SK-N-SH treated with all-trans-retinoic acid at 6 μM for 48 hours (cell line): ENCODE results near the gene COG6.

ENCODE experiments used
- ATAC-seq: fragments of 200-7000 bp; cut with Tn5 transposase; 3 replicates; pipeline ENCODE4 v1.9.1; 2020; ENCODE audit warnings: mild to moderate bottlenecking, moderate library complexity
- BACH2 ChIP-seq: fragments of 250-450 bp; sonication (Bioruptor Pico); IDR thresholded peaks from 2 replicates; pipeline ENCODE4 v1.9.0; 2021; ENCODE audit warnings: mild to moderate bottlenecking, borderline replicate concordance
- CREB5 ChIP-seq: fragments of 250-450 bp; sonication (Bioruptor Pico); IDR thresholded peaks from 2 replicates; pipeline ENCODE4 v1.5.1; 2020; ENCODE audit warnings: low read depth, mild to moderate bottlenecking, moderate library complexity
- CSDC2 ChIP-seq: fragments of 250-450 bp; sonication (Bioruptor Pico); IDR thresholded peaks from 2 replicates; pipeline ENCODE4 v1.5.0; 2020; ENCODE audit warnings: mild to moderate bottlenecking, moderate library complexity
- CSRNP3 ChIP-seq: fragments of 250-450 bp; sonication (Bioruptor Pico); IDR thresholded peaks from 2 replicates; pipeline ENCODE4 v1.5.1; 2021; ENCODE audit warnings: mild to moderate bottlenecking, moderate library complexity
- ESRRG ChIP-seq: fragments of 250-450 bp; sonication (Bioruptor Pico); IDR thresholded peaks from 2 replicates; pipeline ENCODE4 v1.6.1; 2021; ENCODE audit warnings: mild to moderate bottlenecking
- GLIS3 ChIP-seq: fragments of 250-450 bp; sonication (Bioruptor Pico); IDR thresholded peaks from 2 replicates; pipeline ENCODE4 v1.5.0; 2020; ENCODE audit warnings: mild to moderate bottlenecking, moderate library complexity
- PATZ1 ChIP-seq: fragments of 250-450 bp; sonication (Bioruptor Pico); IDR thresholded peaks from 2 replicates; pipeline ENCODE4 v1.8.0; 2020; ENCODE audit warnings: mild to moderate bottlenecking, moderate library complexity, borderline replicate concordance
- POU6F1 ChIP-seq: fragments of 250-450 bp; sonication (Bioruptor Pico); IDR thresholded peaks from 2 replicates; pipeline ENCODE4 v1.8.0; 2021; ENCODE audit warnings: low read depth, mild to moderate bottlenecking, moderate library complexity, borderline replicate concordance
- PPARA ChIP-seq: fragments of 250-450 bp; sonication (Bioruptor Pico); IDR thresholded peaks from 2 replicates; pipeline ENCODE4 v1.5.0; 2020; ENCODE audit warnings: mild to moderate bottlenecking, borderline replicate concordance
- RARB ChIP-seq: fragments of 250-450 bp; sonication (Bioruptor Pico); IDR thresholded peaks from 2 replicates; pipeline ENCODE4 v1.8.0; 2021; ENCODE audit warnings: mild to moderate bottlenecking, moderate library complexity
- SNAI2 ChIP-seq: fragments of 250-450 bp; sonication (Bioruptor Pico); IDR thresholded peaks from 2 replicates; pipeline ENCODE4 v1.5.0; 2020; ENCODE audit warnings: mild to moderate bottlenecking, moderate library complexity
- TCF4 ChIP-seq: fragments of 250-450 bp; sonication (Bioruptor Pico); IDR thresholded peaks from 2 replicates; pipeline ENCODE4 v1.8.0; 2021; ENCODE audit warnings: mild to moderate bottlenecking, moderate library complexity, borderline replicate concordance
- TOX ChIP-seq: fragments of 250-450 bp; sonication (Bioruptor Pico); IDR thresholded peaks from 2 replicates; pipeline ENCODE4 v1.8.0; 2021; ENCODE audit warnings: mild to moderate bottlenecking, moderate library complexity, borderline replicate concordance
- ZFP30 ChIP-seq: fragments of 450-650 bp; formaldehyde crosslinking; IDR thresholded peaks from 2 replicates; pipeline ENCODE4 v1.5.0; 2022; ENCODE audit warnings: mild to moderate bottlenecking, moderate library complexity
- ZNF565 ChIP-seq: fragments of 450-650 bp; formaldehyde crosslinking; conservative IDR thresholded peaks from 2 replicates; pipeline ENCODE4 v1.5.0; 2020; ENCODE audit warnings: low read depth, mild to moderate bottlenecking, moderate library complexity
- ZNF70 ChIP-seq: fragments of 450-650 bp; formaldehyde crosslinking; IDR thresholded peaks from 2 replicates; pipeline ENCODE4 v1.5.0; 2020; ENCODE audit warnings: mild to moderate bottlenecking, moderate library complexity
- ZNF8 ChIP-seq: fragments of 450-650 bp; formaldehyde crosslinking; IDR thresholded peaks from 2 replicates; pipeline ENCODE4 v1.5.0; 2020; ENCODE audit warnings: mild to moderate bottlenecking, moderate library complexity

COG6 gene

GRCh38 chr13:39632994-39633393 is 22.5 kb upstream of the COG6 start:
- no peak for TF ChIP-seq POU6F1 (CRISPR knock-in tag)
- ATAC-seq: no peak

- no peak for ATAC-seq
- no peak for TF ChIP-seq PPARA (CRISPR knock-in tag)
- TF ChIP-seq TCF4 (CRISPR knock-in tag): no peak
- no peak for TF ChIP-seq ZFP30 (CRISPR knock-in tag)
- TF ChIP-seq ZNF565 (CRISPR knock-in tag): no peak
- TF ChIP-seq ZNF8: no peak
Measured at GRCh38 chr13:39635564-39635963, 19.9 kb upstream of the COG6 start.

GRCh38 chr13:39637890-39638289 is 17.6 kb upstream of the COG6 start:
- no peak for ATAC-seq
- TF ChIP-seq ZNF565 (CRISPR knock-in tag) (no peak), TCF4 (CRISPR knock-in tag) (no peak)

GRCh38 chr13:39641645-39642044 is 13.8 kb upstream of the COG6 start:
- no peak for TF ChIP-seq GLIS3 (CRISPR knock-in tag)
- ATAC-seq: no peak

GRCh38 chr13:39646122-39646521 is 9.3 kb upstream of the COG6 start:
- TF ChIP-seq ZNF8 (no peak), ZNF70 (CRISPR knock-in tag) (no peak), PPARA (CRISPR knock-in tag) (no peak), BACH2 (CRISPR knock-in tag) (no peak), ESRRG (CRISPR knock-in tag) (no peak), RARB (CRISPR knock-in tag) (no peak), PATZ1 (CRISPR knock-in tag) (no peak), TCF4 (CRISPR knock-in tag) (no peak), TOX (CRISPR knock-in tag) (no peak), CREB5 (CRISPR knock-in tag) (no peak), GLIS3 (CRISPR knock-in tag) (no peak), SNAI2 (CRISPR knock-in tag) (no peak)
- no peak for ATAC-seq

- TF ChIP-seq CSRNP3 (no peak), TCF4 (CRISPR knock-in tag) (no peak), ZNF8 (no peak), ESRRG (CRISPR knock-in tag) (no peak), PATZ1 (CRISPR knock-in tag) (no peak), CSDC2 (CRISPR knock-in tag) (no peak), ZNF70 (CRISPR knock-in tag) (no peak), ZFP30 (CRISPR knock-in tag) (no peak), BACH2 (CRISPR knock-in tag) (no peak), TOX (CRISPR knock-in tag) (no peak), SNAI2 (CRISPR knock-in tag) (no peak), CREB5 (CRISPR knock-in tag) (no peak)
- ATAC-seq: no peak; the same call in 2 of the 3 replicates
Measured at GRCh38 chr13:39655041-39655568, 357 bp upstream of the COG6 start.
